Forelimb muscle (tissue), 1 donor: ENCODE measurements around the gene SPHK2. TPM values are rescaled to one million over a fixed set of nuclear protein-coding genes. Genes with fewer than 3 reads are reported as not detected.
A peak's percentile ranks its signal among the peaks of the same experiment; 100 is the strongest.
"Not testable (repeated sequence)": the region's sequence is repeated elsewhere in the genome, so short reads cannot be mapped to it uniquely, and the experiment has no call there.

Experiments used
- DNase-seq: peaks from one replicate; pipeline ENCODE4 v3.0.0-alpha.2; 2013; ENCODE audit warnings: low read depth
- polyA plus RNA-seq: library from polyadenylated mRNA; unstranded; fragments of 120-200 nt; gene quantifications from one replicate; pipeline ENCODE4 v1.2.1, GENCODE V29; 2013; ENCODE audit not compliant: insufficient read length

SPHK2 gene
- polyA plus RNA-seq, 1 donor: 9.0 TPM

DNA sequence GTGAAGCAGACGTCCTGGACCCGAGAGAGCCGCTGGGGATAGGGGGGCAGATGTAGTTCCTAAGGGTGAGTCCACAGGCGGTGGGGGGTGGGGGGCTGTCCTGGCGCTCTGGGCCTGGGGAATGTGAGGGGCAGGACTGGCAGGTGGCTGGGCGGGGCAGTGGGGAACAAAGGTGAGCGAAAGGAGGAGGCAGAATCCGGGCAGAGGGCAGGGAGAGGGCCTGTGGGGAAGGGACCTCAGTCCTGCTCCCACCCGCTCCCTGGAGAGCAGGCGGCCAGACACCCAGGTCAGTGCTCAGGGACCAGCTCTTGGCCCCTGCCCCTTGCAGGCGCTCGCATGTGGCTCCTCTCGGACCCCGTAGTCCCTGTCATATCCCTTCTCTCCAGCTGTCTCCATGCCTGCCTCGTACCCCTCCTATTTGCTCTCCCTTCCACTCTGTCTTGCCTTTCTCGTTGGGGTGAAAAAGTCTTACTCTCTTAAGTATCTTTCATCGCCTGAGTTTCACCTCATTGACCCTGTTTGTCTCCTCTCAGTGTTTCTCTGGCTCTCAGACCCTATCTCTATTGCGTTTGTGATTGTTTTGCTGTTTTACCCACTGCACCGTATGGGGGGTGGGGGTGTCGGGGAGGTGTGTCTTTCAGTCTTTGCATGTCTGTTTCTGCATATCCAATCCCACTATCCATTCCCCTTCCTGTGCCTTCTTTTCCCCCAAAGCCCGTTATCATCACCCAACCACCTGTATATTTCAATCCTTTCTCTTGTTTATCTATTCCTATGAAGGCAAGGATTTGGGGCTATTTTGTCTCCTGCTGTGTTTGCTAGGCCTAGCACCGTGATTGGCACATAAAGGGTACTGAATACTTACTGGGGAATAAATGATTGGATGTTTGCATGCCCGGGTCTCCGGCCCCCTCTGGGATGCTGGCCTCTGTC, 5.8 kb downstream of the SPHK2 start:
- no peak for DNase-seq

DNA sequence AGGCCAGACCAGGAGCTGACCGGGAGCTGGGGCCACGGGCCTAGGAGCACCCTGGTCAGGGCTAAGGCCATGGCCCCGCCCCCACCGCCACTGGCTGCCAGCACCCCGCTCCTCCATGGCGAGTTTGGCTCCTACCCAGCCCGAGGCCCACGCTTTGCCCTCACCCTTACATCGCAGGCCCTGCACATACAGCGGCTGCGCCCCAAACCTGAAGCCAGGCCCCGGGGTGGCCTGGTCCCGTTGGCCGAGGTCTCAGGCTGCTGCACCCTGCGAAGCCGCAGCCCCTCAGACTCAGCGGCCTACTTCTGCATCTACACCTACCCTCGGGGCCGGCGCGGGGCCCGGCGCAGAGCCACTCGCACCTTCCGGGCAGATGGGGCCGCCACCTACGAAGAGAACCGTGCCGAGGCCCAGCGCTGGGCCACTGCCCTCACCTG, 6.6 kb downstream of the SPHK2 start:
- no peak for DNase-seq

DNA sequence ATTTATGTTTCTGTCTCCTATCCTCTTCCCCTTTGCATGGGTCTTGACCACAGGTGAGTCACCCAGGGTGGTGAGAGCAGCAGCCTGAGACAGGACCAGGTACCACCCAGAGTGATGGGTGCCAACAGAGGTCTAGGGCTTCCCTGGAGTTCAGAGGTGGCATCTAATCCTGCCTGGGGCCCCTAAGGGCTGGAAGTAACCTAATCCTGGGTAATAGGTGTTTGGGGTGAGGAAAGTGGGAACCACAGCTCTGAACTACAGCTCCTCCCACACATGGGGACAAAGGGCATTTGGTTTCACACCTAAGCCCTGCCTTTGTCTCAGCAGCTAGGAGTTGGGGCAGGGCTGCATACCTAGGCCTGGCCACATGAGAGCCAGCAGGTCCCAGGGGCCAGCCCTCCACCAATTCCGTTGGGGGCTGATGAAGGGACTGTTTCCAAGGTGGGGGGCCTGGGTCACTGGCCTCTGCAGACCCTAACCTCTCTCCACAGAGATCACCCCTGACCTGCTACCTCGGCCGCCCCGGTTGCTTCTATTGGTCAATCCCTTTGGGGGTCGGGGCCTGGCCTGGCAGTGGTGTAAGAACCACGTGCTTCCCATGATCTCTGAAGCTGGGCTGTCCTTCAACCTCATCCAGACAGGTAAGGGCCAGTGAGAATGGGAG, 8.0 kb downstream of the SPHK2 start:
- DNase-seq: no peak

DNA sequence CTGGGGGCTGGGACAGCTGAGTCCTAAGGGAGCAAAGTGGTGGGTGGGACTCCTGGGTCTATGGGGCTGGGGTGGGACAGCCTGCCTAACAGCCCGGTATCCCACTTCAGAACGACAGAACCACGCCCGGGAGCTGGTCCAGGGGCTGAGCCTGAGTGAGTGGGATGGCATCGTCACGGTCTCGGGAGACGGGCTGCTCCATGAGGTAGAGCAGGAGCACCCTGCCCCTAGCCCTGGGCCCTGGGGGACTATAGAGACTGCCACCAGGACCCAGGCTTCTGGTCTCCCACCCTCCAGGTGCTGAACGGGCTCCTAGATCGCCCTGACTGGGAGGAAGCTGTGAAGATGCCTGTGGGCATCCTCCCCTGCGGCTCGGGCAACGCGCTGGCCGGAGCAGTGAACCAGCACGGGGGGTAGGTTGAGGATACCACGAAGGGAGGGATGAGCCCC, 8.6 kb downstream of the SPHK2 start:
- DNase-seq: no peak

DNA sequence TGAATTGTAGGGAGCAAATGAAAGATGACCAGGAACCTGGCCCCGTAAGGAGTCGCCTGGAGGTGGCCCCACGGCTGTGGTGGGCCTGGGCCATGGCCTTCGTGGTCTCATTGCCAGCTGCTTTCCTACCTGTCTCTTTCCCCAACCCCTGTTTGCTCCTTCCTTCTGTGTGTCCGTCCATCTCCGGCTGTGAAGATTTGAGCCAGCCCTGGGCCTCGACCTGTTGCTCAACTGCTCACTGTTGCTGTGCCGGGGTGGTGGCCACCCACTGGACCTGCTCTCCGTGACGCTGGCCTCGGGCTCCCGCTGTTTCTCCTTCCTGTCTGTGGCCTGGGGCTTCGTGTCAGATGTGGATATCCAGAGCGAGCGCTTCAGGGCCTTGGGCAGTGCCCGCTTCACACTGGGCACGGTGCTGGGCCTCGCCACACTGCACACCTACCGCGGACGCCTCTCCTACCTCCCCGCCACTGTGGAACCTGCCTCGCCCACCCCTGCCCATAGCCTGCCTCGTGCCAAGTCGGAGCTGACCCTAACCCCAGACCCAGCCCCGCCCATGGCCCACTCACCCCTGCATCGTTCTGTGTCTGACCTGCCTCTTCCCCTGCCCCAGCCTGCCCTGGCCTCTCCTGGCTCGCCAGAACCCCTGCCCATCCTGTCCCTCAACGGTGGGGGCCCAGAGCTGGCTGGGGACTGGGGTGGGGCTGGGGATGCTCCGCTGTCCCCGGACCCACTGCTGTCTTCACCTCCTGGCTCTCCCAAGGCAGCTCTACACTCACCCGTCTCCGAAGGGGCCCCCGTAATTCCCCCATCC, 9.4 kb downstream of the SPHK2 start:
- no peak for DNase-seq

DNA sequence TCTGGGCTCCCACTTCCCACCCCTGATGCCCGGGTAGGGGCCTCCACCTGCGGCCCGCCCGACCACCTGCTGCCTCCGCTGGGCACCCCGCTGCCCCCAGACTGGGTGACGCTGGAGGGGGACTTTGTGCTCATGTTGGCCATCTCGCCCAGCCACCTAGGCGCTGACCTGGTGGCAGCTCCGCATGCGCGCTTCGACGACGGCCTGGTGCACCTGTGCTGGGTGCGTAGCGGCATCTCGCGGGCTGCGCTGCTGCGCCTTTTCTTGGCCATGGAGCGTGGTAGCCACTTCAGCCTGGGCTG, 9.9 kb downstream of the SPHK2 start:
- no peak for DNase-seq

DNA sequence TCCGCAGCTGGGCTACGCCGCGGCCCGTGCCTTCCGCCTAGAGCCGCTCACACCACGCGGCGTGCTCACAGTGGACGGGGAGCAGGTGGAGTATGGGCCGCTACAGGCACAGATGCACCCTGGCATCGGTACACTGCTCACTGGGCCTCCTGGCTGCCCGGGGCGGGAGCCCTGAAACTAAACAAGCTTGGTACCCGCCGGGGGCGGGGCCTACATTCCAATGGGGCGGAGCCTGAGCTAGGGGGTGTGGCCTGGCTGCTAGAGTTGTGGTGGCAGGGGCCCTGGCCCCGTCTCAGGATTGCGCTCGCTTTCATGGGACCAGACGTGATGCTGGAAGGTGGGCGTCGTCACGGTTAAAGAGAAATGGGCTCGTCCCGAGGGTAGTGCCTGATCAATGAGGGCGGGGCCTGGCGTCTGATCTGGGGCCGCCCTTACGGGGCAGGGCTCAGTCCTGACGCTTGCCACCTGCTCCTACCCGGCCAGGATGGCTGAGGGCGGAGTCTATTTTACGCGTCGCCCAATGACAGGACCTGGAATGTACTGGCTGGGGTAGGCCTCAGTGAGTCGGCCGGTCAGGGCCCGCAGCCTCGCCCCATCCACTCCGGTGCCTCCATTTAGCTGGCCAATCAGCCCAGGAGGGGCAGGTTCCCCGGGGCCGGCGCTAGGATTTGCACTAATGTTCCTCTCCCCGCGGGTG, 10.4 kb downstream of the SPHK2 start:
- DNase-seq: no peak

DNA sequence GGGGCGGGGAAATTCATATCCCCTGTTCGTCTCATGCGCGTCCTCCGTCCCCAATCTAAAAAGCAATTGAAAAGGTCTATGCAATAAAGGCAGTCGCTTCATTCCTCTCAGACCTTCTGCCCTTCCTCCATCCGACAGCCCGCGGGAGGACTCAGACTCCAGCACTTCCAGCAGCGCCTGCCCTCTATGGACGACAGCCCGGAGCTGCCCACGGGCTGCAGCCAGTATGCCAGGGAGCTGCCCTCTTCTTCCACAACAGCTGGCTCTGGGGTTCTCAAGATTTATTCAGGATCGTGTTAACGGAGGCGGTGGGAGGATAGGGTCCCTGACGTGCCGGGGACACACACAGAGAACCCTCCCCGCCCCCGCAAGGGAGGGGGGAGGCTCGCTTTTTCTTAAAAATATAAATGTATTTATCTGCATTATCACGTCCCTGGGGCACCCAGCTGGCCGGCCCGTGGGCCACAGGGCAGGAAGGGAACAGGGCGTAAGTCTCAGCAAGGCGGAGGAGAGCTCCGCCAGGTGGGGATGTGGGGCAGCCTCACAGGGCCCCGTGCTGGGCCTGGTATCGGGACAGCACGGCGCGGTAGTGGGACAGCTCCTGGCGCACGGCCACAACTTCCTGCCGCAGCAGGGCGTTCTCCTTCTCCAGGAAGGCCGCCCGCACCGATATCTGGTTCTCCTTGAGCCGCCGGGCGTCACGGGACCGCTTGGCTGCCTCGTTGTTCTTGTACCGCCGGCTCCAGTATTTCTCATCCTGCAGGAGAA, 11.2 kb downstream of the SPHK2 start:
- DNase-seq: no peak

DNA sequence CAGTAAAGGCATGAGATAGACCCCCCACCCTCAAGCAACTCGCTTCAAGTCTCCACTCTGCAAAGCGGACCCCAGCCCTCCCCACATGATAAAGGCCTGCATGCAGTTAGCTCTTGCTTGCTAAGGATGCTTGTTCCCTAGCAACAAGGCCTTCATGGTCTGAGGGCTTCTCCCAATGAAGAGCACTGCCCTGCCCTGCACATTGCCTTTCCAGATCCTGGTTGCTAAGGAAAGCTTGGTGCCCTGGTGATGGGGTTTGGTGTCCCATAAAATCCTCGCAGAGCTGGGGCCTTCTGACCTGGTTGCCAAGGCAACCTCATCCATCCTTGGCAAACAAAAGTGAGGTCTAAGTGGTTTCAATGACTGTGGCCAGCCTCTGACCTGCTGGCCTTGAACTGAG, 11.9 kb downstream of the SPHK2 start:
- no peak for DNase-seq

DNA sequence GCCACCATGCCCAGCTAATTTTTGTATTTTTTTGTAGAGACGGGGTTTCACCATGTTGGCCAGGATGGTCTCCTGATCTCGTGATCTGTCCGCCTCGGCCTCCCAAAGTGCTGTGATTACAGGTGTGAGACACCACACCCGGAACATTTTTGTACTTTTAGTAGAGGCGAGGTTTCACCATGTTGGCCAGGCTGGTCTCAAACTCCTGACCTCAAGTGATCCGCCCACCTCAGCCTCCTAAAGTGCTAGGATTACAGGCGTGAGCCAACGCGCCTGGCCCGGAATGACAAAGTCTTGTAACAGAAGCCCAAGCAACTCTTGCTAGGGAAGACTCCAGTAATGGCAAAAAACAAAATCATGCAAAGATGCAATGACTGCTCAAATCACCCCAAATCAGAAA, 13.0 kb downstream of the SPHK2 start:
- not testable (repeated sequence) for DNase-seq

DNA sequence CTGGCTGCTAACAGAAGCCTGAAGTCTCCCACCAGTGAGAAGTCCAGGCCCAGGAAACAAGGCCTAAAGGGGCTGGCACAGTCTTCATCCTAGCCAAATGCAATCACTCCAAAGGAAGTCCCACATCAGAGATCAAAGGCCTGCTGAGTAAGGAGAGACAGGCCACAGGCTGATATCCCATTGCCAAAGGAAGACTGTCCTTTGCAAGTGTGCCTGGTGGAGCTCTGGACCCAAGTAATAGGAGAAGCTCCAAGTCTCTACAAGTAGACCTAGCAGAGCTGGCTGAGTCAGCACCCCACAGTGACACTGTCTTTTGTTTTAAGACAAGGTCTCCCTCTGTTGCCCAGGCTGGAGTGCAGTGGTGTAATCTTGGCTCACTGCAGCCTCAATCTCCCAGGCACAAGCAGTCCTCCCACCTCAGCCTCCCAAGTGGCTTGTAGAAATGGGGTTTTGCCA, 13.4 kb downstream of the SPHK2 start:
- no peak for DNase-seq

DNA sequence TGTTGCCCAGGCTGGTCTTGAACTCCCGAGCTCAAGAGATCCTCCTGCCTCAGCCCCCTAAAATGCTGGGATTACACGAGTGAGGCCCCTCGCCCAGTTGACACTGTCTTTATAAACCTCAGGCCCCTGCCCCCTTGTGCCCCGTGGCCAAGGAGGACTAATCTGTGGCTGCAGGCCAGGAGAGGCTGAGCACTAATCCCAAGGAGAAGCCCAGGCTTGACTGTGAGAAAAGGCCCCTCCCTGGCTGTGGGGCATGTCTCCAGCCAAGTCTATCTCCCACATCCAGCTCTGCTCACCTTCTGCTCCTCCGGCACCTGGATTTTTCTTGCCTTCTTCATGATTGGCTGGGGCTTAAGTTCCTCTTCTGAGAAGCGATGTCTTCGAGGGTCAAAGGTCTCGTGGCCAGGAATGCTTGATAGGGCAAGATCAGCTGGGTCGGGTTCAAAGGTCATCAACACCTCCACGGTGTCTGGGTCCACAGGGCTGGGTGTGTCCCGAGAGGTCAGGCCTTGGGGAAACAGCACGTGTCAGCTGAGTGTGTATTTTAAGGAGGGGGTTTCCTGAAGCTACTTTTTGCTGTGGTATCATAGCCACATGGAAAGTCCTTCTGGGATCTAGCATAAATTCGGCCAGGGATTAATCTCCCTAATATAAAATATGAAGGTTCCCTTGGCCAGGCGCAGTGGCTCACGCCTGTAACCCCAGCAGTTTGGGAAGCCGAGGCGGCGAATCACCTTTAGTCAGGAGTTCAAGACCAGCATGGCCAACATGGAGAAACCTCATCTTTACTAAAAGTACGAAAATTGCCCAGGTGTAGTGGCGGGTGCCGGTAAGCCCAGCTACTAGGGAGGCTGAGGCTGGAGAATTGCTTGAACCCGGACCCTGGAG, 14.1 kb downstream of the SPHK2 start:
- DNase-seq: no peak

DNA sequence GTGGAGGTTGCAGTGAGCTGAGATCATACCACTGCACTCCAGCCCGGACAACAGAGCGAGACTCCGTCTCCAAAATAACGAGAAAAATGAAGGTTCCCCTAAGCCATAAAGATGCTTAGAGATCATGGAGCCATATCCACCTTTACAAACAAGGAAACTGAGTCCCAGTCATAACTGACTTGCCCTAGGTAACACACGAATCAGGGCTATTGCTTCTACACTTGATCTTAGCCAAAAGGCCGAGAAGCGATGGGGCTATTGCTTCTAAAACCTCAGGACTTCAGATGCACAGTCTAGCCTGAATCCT, 14.7 kb downstream of the SPHK2 start:
- DNase-seq: no peak

DNA sequence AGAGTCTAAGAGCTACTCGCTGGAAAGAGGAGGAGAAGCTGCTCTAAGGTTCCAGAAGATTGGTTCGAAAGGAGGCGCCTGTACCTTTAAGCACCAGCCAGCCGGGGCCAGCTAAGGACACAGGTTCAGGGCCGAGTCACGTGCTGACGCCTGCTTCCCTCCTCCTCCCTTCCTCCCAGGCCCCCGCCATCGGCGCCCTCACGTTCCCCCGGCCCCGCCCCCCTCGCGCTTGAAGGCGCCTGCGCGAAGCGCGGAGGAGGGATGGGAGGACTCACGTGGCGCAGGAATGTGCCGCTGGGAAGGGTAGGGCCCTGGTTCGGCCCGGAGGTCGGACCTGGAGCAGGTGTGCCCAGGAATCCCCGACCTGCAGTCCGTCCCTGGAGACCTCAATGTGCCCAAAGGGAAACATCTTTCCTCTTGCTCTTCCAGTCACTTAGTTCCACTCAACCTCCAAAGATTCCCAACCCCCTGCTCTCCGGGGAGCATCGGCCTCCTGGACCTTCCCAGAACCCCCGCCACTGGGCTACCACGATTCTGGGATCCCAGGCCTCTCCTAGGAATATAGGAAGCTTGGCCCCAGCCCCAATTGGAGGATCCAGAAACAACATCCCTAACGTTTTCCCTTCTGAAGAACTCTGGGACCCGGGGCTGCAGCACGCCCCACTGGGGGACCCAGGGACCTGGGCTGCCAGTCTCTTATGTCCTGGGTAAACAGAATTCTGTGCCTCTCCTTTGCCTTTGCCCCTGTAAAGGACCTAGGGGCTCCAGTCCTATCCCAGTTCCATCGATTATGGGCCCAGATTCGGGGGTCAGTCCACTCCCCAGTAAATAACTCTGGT, 15.3 kb downstream of the SPHK2 start:
- DNase-seq: peak; percentile 79

DNA sequence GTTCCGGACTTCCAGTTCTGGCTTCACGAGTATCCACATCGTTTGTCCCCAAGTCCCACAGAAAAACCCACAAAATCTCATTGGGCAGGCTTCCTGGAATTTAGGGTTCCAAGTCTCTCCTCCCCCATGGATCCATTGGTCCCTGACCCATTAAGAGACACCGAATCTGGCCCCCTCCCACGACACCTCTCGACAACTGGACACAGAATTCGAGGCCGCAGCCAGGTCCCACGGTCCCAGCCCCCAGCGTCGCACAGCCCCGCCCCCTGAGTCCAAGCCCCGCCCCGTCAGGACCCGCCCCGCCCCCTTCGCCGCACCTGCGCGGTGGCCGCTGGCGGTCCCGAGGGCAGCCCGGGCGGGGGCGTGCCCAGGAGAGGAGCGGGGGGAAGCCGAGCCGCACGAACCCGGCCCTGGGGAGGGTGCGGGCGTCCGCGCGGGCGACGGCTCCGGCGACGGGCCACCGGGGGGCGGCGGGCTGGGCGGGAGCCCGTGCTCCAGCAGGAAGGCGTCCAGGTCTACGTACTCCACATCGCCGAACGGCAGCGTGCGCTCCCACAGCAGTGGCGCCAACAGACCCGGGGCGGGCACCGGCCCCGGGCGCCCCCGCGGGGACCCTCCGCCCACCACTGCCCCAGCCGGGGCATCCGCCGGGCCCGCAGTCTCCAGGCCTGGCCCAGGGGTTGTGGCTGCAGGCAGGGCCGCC, 16.1 kb downstream of the SPHK2 start:
- no peak for DNase-seq

DNA sequence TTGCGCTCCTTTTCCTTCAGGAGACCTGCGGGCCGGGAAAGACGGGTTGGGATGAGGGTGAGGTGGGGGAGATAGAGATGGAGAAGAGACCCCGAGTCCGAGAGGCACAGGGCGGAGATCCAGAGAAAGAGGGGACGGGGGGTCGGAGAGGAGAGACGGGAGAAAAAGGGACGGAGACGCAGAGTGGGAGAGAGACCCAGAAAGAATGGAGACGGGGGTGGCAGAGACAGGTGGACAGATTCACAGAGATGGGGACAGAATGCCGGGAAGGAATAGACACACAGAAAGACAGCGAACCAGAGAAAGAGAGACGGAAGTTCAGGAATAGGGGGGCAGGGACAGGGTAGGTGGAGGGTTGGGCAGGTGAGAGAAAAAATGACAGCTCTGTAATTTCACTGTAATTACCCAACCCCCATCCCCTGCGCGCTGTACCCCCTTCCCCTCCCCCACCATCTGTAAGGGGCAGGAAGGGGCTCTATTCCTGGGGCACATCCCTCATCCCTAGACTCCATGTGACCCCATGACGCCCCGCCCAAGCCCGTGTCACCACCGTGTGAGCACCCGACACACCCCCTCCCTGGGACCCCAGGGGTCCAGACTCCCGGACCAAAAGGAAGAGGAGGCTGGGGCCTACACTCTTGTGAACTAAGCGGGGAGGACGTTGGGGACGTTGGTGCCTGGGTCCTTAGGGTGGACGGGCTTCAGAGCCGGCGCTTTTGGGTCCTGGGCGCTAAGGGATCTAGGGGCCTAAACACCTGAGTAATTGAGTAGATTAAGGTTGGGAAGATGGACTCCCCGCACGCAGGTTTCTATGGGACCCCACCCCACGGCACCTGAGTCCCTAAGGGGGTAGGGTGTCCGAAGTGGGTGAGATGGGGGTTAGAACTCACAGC, 16.9 kb downstream of the SPHK2 start:
- no peak for DNase-seq

DNA sequence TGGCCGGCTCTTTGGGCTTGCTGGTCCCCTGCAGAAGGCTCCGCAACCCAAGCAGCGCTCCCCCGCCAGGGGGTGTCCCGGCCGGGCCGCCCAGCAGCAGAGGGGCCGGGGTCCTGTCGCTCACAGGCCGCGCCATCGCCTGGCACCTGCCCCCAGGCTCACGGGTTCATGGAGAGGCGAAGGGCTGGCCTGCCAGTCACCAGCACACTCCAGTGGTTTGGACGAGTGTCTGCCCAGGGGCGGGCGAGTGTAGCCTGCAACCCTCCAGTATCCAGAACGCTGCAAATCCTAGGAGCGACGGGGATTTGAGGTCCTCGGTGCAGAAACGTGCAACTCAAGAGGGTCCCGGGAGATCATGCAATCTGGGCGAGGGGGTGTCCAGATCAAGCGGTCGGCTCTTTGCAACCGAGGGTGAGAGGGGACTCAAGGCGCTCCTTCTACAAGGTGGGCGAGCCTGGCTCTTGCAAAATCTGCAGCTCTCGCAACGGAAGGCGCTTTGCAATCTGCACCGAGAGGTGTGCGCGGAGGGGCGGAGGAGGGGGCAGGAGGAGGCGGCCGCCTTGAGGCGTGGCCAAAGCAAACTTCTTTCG, 17.6 kb downstream of the SPHK2 start, which contains the start of gene DBP:
Gene DBP, minus strand, starts transcription at position 521 of the 590 bp plus-strand sequence. Its CDS starts 385 bp downstream, at position 136.
- no peak for DNase-seq
